Measurements from ENCODE around the gene CCL5.
"Not testable (repeated sequence)": the region's sequence is repeated elsewhere in the genome, so short reads cannot be mapped to it uniquely, and the experiment has no call there.

The CCL5 gene

DNA sequence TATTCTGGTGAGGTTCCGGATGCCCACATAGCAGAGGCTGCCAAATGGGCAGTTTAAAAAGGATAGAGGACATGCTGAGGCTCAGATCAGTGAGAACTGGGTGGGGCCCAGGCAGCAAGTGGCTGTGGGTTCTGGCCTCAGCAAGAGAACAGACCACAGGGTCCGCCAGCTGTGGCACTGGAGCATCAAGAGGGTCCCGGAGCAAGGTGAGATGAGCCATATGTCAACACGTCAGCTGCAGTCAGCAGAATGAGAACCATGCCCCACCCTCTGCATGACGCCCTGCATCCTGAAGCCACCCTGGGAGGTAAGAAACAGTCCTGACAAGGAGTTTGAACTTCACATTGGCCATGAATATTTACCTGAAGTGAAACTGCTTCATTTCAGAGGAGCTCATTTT lies 20.1 kb upstream of the CCL5 start:
- Histone ChIP-seq H3K9ac (ENCODE audit: low read length in 5 of 5) (no peak overlapping the region), H3K36me3 (ENCODE audit: control insufficient read depth in 5 of 5, insufficient read depth in 5 of 5, low read length in 5 of 5) (no peaks in the 10 kb centered on the region), H3K4me3 (ENCODE audit: low read depth in 1 of 5, low read length in 5 of 5) (no peak overlapping the region), H3K27me3 (ENCODE audit: control insufficient read depth in 5 of 5, insufficient read depth in 4 of 5, low read length in 5 of 5) (peaks cover 3 to 9% (median 5%) of the 10 kb centered on the region in 5 donors), H3K9me3 (ENCODE audit: control insufficient read depth in 5 of 5, low read length in 5 of 5) (no peaks in the 10 kb centered on the region), H3K4me1 (ENCODE audit: control insufficient read depth in 5 of 5, insufficient read depth in 5 of 5, low read length in 5 of 5) (peaks cover 0 to 7% (median 0%) of the 10 kb centered on the region in 5 donors), H3K27ac (ENCODE audit: low read depth, low read length) (no peak overlapping the region)

DNA sequence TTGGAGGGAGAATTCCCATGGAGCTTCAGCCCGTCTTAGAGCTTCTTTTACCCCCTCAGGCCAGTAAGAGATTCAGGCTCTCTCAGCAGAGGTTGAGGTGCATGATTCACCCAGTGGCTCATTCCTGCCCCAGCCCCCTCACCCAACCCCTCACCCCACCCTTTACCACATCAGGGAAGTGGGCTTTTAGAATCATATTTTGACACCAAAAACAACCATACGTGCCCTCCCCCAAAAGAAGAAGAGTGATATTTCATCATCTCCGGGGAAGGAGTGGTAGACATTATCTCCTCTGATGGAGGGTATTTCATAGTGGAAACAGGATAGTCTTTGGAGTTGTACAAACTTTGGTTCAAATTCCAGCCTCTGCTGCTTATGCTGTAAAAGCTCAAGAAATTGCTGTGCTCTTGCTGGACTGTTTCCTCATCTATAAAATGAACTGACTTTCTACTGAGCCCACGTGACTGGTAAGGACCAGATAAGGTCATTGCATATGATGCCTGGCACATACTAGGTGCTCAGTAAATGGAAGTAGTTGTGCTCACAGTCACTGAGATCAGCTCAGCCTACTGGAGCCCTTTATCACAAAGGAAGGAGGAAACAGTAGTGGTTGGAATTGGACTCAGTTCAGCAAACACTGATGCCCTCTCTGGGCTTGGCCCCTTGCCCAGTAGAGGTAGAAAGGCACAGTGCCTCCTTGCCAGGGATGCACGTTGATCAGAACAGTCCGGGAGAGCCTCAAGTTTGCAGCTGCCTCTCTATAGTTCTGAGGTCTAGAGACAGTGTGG lies 18.3 kb upstream of the CCL5 start:
- no peaks in the 10 kb centered on the region for H3K36me3 ChIP-seq (ENCODE audit: control insufficient read depth in 5 of 5, insufficient read depth in 5 of 5, low read length in 5 of 5)
- no peaks in the 10 kb centered on the region for H3K9me3 ChIP-seq (ENCODE audit: control insufficient read depth in 5 of 5, low read length in 5 of 5)
- no peak overlapping the region for H3K4me3 ChIP-seq (ENCODE audit: low read depth in 1 of 5, low read length in 5 of 5)
- H3K27ac ChIP-seq (ENCODE audit: low read depth, low read length): no peak overlapping the region
- H3K4me1 ChIP-seq (ENCODE audit: control insufficient read depth in 5 of 5, insufficient read depth in 5 of 5, low read length in 5 of 5): peaks cover 0 to 7% (median 0%) of the 10 kb centered on the region in 5 donors
- H3K27me3 ChIP-seq (ENCODE audit: control insufficient read depth in 5 of 5, insufficient read depth in 4 of 5, low read length in 5 of 5): peaks cover 3 to 9% (median 5%) of the 10 kb centered on the region in 5 donors
- no peak overlapping the region for H3K9ac ChIP-seq (ENCODE audit: low read length in 5 of 5)

DNA sequence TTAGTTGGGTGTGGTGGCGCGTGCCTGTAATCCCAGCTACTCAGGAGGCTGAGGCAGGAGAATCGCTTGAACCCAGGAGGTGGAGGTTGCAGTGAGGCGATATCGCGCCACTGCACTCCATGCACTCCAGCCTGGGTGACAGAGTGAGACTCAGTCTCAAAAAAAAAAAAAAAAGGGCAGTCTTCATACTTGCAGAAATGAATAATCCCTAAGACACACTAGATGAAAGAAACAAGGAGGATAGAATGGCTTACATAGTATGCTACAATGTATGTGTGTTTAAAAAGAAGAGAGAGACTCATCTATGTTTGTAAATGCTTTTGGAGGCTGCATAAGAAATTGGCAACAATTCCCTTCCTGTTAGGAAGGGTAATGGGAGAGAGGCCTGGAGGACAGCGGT lies 17.6 kb upstream of the CCL5 start:
- not testable (repeated sequence) for H3K9ac ChIP-seq (ENCODE audit: low read length in 5 of 5); H3K4me1 ChIP-seq (ENCODE audit: control insufficient read depth in 5 of 5, insufficient read depth in 5 of 5, low read length in 5 of 5); H3K4me3 ChIP-seq (ENCODE audit: low read depth in 1 of 5, low read length in 5 of 5); H3K9me3 ChIP-seq (ENCODE audit: control insufficient read depth in 5 of 5, low read length in 5 of 5); H3K27ac ChIP-seq (ENCODE audit: low read depth, low read length); H3K36me3 ChIP-seq (ENCODE audit: control insufficient read depth in 5 of 5, insufficient read depth in 5 of 5, low read length in 5 of 5); H3K27me3 ChIP-seq (ENCODE audit: control insufficient read depth in 5 of 5, insufficient read depth in 4 of 5, low read length in 5 of 5)

DNA sequence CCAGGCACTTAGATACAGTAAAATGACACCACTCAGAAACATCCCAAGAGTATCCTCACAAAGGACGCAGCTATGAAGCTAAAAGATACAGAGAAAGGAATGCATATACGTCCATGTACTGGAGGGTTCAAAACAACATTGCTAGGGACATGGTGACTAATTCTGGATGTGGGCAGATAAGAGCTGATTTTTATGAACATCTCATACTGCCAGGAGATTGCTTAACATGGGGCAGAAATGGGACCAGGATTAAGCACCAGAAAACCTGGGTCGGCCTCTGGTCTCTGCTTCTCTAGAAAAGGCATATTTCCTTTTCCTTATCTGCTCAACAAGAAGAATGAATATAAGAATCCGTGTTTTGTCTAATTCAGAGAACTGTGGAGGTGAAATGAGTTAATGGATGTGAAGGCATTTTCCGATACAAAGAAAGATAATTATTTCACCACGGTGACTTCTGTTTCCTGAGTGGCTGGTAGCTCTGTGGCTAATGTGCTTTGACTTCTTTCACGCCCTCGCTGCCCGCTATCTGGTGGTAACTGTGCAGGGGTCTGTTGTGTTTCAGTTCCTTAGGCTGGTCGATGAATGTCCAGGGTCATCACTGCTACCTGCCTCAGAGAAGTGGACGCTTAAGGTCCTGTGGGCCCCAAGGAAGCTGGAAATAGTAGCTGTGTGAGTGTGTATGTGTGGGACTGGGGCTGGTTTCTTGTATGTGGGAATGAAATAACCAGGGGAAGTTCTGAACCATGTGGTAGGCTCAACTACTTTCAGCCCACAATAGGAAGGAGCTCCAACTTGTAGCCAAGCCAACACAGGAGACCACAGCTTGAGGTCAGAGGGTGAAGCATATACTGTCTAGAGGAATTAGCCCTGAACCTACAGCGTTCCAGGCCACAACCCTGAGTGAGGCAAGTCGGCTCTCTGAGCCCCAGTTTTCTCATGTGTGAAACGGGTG lies 15.8 kb upstream of the CCL5 start:
- Histone ChIP-seq H3K4me1 (ENCODE audit: control insufficient read depth in 5 of 5, insufficient read depth in 5 of 5, low read length in 5 of 5) (peaks cover 0 to 12% (median 8%) of the 10 kb centered on the region in 5 donors), H3K27ac (ENCODE audit: low read depth, low read length) (no peak overlapping the region), H3K9ac (ENCODE audit: low read length in 5 of 5) (no peak overlapping the region), H3K27me3 (ENCODE audit: control insufficient read depth in 5 of 5, insufficient read depth in 4 of 5, low read length in 5 of 5) (peaks cover 0 to 9% (median 5%) of the 10 kb centered on the region in 5 donors), H3K9me3 (ENCODE audit: control insufficient read depth in 5 of 5, low read length in 5 of 5) (no peaks in the 10 kb centered on the region), H3K4me3 (ENCODE audit: low read depth in 1 of 5, low read length in 5 of 5) (no peak overlapping the region), H3K36me3 (ENCODE audit: control insufficient read depth in 5 of 5, insufficient read depth in 5 of 5, low read length in 5 of 5) (no peaks in the 10 kb centered on the region)

DNA sequence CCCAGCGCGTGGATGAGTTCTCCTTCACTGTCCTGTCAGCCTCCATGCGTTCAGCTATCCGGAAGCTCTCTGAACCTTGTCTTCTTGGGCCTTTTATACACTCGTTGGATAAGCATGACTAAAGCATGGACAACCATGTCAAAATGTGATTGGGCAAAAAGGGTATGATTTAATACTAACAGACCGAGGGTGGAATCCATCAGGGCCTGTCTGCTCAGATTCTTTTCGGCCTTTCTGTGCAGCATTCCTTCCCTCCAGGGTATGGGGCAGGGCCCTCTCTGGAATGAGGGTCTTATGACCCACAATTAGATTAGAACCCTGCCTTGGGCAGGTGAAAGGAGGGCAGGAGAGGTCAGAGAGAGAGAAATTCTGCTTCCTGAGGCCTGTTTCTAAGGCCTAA lies 14.0 kb upstream of the CCL5 start:
- Histone ChIP-seq H3K9ac (ENCODE audit: low read length in 5 of 5) (no peak overlapping the region), H3K27me3 (ENCODE audit: control insufficient read depth in 5 of 5, insufficient read depth in 4 of 5, low read length in 5 of 5) (peaks cover 0 to 4% (median 0%) of the 10 kb centered on the region in 5 donors), H3K36me3 (ENCODE audit: control insufficient read depth in 5 of 5, insufficient read depth in 5 of 5, low read length in 5 of 5) (no peaks in the 10 kb centered on the region), H3K9me3 (ENCODE audit: control insufficient read depth in 5 of 5, low read length in 5 of 5) (no peaks in the 10 kb centered on the region), H3K27ac (ENCODE audit: low read depth, low read length) (no peak overlapping the region), H3K4me1 (ENCODE audit: control insufficient read depth in 5 of 5, insufficient read depth in 5 of 5, low read length in 5 of 5) (peaks cover 0 to 19% (median 8%) of the 10 kb centered on the region in 5 donors), H3K4me3 (ENCODE audit: low read depth in 1 of 5, low read length in 5 of 5) (no peak overlapping the region)

DNA sequence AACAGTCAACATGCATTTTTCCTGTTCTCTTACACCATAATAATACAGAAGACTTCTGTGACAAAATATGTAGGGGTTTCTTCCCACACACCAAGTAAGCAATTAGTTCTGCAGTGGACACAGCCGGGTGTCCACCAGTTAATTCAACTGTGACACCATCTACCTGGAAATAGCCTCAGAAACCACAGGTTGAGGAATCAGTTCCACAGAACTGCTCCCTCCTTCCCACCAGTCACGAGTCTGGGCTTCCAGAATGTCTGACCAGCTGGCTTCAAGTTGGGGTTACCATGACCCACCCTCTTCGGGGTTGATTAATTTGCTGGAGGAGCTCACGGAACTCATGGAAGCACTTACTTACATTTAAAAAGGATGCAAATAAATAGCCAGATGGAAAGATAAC lies 13.6 kb upstream of the CCL5 start:
- H3K9me3 ChIP-seq (ENCODE audit: control insufficient read depth in 5 of 5, low read length in 5 of 5): no peaks in the 10 kb centered on the region
- H3K27me3 ChIP-seq (ENCODE audit: control insufficient read depth in 5 of 5, insufficient read depth in 4 of 5, low read length in 5 of 5): peaks cover 0 to 4% (median 0%) of the 10 kb centered on the region in 5 donors
- no peak overlapping the region for H3K27ac ChIP-seq (ENCODE audit: low read depth, low read length)

DNA sequence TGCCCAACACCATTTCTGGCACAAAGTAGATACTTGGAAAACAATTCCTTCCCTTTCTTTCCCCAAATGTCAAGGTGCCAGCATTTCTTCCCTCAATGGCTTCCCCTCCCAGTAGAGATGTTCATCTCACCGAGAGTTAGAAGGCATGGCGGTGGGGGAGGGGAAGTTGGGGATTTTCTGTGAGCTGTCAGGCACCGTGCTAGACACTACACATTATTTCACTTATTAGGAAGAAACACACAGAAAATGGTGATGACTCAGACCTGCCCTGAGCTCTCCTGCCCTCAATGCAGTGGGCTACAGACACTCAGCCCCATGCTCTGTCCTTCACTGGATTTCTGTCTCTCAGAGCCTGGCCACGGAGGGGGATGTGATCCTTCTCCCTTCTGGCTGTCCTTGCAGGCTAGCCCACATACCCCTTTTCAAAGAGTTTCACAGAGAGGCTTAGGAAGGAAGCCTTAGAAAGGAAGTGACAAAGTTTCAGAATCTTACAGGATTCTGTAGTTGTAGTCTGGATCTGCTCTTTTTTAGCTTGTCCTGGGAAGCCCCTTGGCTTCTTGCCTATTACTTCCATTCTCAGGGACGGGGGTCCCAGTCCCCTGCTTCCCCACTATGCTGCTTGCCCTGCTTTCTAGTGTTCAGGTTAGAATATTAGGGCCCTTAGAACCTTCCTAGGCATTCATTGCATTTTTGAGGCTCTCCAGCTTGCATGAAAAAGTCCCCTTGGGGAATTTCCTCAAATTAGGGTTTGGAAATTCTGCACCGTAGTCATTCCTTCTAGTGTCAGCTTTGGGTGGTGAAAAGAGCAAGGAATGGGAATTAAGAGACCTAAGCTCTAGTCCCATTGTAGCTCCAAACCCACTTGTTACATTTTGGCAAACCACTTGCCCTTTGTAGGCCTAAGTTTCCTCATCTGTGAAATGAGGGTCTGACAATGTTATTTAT lies 12.2 kb upstream of the CCL5 start:
- Histone ChIP-seq H3K4me1 (ENCODE audit: control insufficient read depth in 5 of 5, insufficient read depth in 5 of 5, low read length in 5 of 5) (peaks cover 0 to 19% (median 8%) of the 10 kb centered on the region in 5 donors), H3K4me3 (ENCODE audit: low read depth in 1 of 5, low read length in 5 of 5) (no peak overlapping the region), H3K27ac (ENCODE audit: low read depth, low read length) (no peak overlapping the region), H3K9ac (ENCODE audit: low read length in 5 of 5) (no peak overlapping the region), H3K27me3 (ENCODE audit: control insufficient read depth in 5 of 5, insufficient read depth in 4 of 5, low read length in 5 of 5) (peaks cover 0 to 4% (median 0%) of the 10 kb centered on the region in 5 donors), H3K36me3 (ENCODE audit: control insufficient read depth in 5 of 5, insufficient read depth in 5 of 5, low read length in 5 of 5) (no peaks in the 10 kb centered on the region), H3K9me3 (ENCODE audit: control insufficient read depth in 5 of 5, low read length in 5 of 5) (no peaks in the 10 kb centered on the region)

More for the DNA sequence above, 13.6 kb upstream of the CCL5 start:
- Histone ChIP-seq H3K4me1 (ENCODE audit: control insufficient read depth in 5 of 5, insufficient read depth in 5 of 5, low read length in 5 of 5) (peaks cover 0 to 19% (median 8%) of the 10 kb centered on the region in 5 donors), H3K4me3 (ENCODE audit: low read depth in 1 of 5, low read length in 5 of 5) (no peak overlapping the region), H3K36me3 (ENCODE audit: control insufficient read depth in 5 of 5, insufficient read depth in 5 of 5, low read length in 5 of 5) (no peaks in the 10 kb centered on the region), H3K9ac (ENCODE audit: low read length in 5 of 5) (no peak overlapping the region)

DNA sequence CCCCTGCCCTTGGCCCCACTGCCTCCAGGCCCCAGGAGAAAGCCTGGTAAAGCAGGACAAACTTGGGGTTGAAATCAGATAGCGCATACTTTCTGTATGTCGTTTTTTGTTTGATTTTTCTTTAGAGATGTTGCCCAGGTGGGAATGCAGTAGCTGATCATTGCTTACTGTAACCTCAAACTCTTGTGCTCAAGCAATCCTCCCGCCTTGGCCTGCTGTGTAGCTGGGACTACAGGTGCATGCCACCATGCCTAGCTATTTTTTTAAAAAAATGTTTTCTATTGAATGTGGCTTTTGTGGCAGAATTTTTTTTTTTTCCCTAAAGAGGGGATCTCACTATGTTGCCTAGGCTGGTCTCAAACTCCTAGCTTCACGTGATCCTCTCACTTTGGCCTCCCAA lies 11.1 kb upstream of the CCL5 start:
- Histone ChIP-seq H3K9me3 (ENCODE audit: control insufficient read depth in 5 of 5, low read length in 5 of 5) (no peaks in the 10 kb centered on the region), H3K27me3 (ENCODE audit: control insufficient read depth in 5 of 5, insufficient read depth in 4 of 5, low read length in 5 of 5) (peaks cover 0 to 3% (median 0%) of the 10 kb centered on the region in 5 donors), H3K4me1 (ENCODE audit: control insufficient read depth in 5 of 5, insufficient read depth in 5 of 5, low read length in 5 of 5) (peaks cover 0 to 19% (median 8%) of the 10 kb centered on the region in 5 donors), H3K27ac (ENCODE audit: low read depth, low read length) (no peak overlapping the region), H3K9ac (ENCODE audit: low read length in 5 of 5) (no peak overlapping the region), H3K4me3 (ENCODE audit: low read depth in 1 of 5, low read length in 5 of 5) (no peak overlapping the region), H3K36me3 (ENCODE audit: control insufficient read depth in 5 of 5, insufficient read depth in 5 of 5, low read length in 5 of 5) (no peaks in the 10 kb centered on the region)

DNA sequence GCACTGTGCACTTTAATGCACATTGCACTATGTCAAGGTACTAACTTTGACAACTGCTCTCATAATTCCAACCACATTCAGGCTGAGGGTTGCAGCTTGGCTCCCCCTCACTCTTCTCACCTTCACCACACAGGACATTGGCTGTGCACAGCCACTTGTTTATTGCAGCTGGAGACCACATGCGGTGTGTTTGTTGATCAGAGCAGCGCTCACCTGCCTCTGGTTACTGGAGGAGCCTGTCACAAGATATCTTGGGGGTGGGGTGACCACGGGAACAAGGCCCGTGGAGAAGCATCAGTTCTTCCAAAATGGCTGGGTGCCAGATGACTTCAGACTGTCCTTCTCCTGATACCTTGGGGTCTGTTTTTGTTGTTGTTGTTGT lies 10.6 kb upstream of the CCL5 start:
- H3K9ac ChIP-seq (ENCODE audit: low read length in 5 of 5): no peak overlapping the region
- H3K4me1 ChIP-seq (ENCODE audit: control insufficient read depth in 5 of 5, insufficient read depth in 5 of 5, low read length in 5 of 5): peaks cover 0 to 19% (median 8%) of the 10 kb centered on the region in 5 donors
- H3K4me3 ChIP-seq (ENCODE audit: low read depth in 1 of 5, low read length in 5 of 5): no peak overlapping the region
- no peaks in the 10 kb centered on the region for H3K27me3 ChIP-seq (ENCODE audit: control insufficient read depth in 5 of 5, insufficient read depth in 4 of 5, low read length in 5 of 5)
- no peak overlapping the region for H3K27ac ChIP-seq (ENCODE audit: low read depth, low read length)
- no peaks in the 10 kb centered on the region for H3K9me3 ChIP-seq (ENCODE audit: control insufficient read depth in 5 of 5, low read length in 5 of 5)
- no peaks in the 10 kb centered on the region for H3K36me3 ChIP-seq (ENCODE audit: control insufficient read depth in 5 of 5, insufficient read depth in 5 of 5, low read length in 5 of 5)

Measured in subcutaneous abdominal adipose tissue (tissue), 5 donors.